NB4 (cell line): ENCODE data around the gene SGCE.
A peak's percentile ranks its signal among the peaks of the same experiment; 100 is the strongest.

Source experiments
- DNase-seq: peaks from one replicate; pipeline ENCODE4 v3.0.0; 2010; ENCODE audit warnings: low read depth
- H3K4me3 ChIP-seq: one replicate; pipeline ENCODE4 v1.5.1; 2011; ENCODE audit warnings: mild to moderate bottlenecking, low read depth, low read length, moderate library complexity
- MAX ChIP-seq: IDR thresholded peaks from 2 replicates; pipeline ENCODE4 v1.6.1; 2011; ENCODE audit warnings: low read depth, low read length
- MYC ChIP-seq: IDR thresholded peaks from 2 replicates; pipeline ENCODE4 v1.6.1; 2011; ENCODE audit warnings: low read depth, low read length
- POLR2A ChIP-seq: IDR thresholded peaks from 2 replicates; pipeline ENCODE4 v1.6.1; 2011; ENCODE audit warnings: mild to moderate bottlenecking; ENCODE audit not compliant: insufficient read length; ENCODE audit errors: extremely low read depth
- TF ChIP-seq, protein P1 (sequence below): IDR thresholded peaks from one replicate; pipeline ENCODE4 v1.5.1; 2012; ENCODE audit warnings: low read depth, low read length

Gene SGCE

DNA sequence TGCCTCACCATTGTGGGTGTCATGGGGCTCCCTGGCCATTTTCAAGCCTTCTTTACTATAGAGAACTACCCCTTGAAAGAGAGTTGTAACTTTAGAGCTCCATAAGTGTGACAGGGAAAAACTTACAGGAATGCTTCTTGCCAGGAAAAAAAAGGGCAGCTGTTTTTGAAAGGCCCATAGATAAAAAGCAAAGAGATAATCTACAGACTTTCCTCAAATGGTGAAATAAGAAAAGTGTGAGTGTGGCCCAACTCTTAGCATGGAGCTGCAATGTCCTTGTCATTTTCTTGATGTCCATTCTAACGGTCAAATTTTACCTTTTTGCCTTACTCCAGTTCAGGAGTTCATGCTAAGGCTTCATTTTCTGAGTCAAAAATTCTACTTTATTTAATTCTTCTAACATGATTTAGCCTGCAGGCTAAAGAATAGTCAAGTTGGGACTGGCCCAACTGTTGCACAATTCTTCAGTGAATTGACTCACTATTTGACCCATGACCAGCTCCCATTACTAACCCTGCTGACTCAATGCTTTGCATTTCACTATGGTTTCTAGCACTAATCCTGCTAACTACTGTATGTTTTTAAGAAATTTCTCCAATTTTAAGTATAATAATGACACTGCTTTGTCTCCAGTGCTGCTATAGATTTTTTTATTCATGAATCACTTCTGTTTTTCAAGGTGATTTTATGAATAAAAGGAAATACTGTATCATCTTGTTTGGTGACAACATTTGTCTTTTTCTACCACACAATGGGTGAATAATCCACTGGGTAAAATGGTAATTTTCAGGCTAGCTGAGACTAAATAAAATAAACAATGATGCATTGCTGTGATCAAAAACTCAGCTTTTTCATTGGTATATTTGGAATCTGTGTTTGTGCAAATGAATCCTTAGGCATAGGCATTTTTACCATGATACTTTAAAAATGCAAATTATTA, 41.4 kb upstream of the SGCE start:
- no peak overlapping the region for H3K4me3 ChIP-seq
- DNase-seq, result peak; percentile 51
- TF ChIP-seq, protein P1, sequence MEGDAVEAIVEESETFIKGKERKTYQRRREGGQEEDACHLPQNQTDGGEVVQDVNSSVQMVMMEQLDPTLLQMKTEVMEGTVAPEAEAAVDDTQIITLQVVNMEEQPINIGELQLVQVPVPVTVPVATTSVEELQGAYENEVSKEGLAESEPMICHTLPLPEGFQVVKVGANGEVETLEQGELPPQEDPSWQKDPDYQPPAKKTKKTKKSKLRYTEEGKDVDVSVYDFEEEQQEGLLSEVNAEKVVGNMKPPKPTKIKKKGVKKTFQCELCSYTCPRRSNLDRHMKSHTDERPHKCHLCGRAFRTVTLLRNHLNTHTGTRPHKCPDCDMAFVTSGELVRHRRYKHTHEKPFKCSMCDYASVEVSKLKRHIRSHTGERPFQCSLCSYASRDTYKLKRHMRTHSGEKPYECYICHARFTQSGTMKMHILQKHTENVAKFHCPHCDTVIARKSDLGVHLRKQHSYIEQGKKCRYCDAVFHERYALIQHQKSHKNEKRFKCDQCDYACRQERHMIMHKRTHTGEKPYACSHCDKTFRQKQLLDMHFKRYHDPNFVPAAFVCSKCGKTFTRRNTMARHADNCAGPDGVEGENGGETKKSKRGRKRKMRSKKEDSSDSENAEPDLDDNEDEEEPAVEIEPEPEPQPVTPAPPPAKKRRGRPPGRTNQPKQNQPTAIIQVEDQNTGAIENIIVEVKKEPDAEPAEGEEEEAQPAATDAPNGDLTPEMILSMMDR, result no peak
- TF ChIP-seq POLR2A, result no peak
- no peak for TF ChIP-seq MAX
- no peak for TF ChIP-seq MYC

- DNase-seq, result no peak
- TF ChIP-seq MAX, result no peak
- TF ChIP-seq, protein P1, result no peak
- TF ChIP-seq POLR2A, result no peak
- no peak for TF ChIP-seq MYC
- H3K4me3 ChIP-seq, result no peak overlapping the region
Observed at GRCh38 chr7:94687810-94688209, 31.9 kb upstream of the SGCE start.

DNA sequence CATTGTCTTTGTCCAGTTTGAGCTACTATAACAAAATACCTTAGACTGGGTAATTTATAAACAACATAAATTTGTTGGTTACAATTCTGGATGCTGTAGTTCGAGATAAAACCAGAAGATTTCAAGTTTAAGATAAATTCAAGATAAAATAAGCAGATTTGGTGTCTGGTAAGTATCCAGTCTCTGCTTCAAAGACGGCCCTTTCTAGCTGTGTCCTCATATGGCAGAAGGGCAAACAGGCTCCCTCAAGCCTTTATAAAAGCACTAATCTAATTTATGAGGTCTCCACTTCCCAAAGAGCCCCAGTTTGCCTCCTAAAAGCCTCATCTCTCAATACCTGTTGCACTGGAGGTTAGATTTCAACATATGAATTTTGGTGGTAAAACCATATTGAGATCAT, 31.1 kb upstream of the SGCE start:
- TF ChIP-seq MYC, result no peak
- DNase-seq, result no peak
- H3K4me3 ChIP-seq, result no peak overlapping the region

GRCh38 chr7:94683066-94683465, 27.1 kb upstream of the SGCE start:
- no peak overlapping the region for H3K4me3 ChIP-seq
- no peak for TF ChIP-seq POLR2A
- TF ChIP-seq MYC, result no peak
- TF ChIP-seq MAX, result no peak
- TF ChIP-seq, protein P1, result no peak
- DNase-seq, result no peak

DNA sequence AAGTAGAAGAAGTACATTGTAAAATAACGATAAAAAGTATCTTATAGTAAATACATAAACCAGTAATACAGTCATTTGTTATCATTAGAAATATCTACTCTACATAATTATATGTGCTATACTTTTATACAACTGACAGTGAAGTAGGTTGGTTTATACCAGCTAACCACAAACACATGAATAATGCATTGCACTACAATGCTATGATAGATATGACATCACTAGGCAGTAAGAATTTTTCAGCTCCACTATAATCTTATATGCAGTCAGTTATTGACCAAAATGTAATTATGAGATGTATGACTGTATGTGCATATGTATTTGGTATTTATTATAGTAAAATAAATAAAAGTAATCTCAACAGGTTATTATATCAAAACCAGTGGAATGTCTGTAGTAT, 23.4 kb upstream of the SGCE start:
- no peak for DNase-seq
- TF ChIP-seq MAX (no peak), MYC (no peak), POLR2A (no peak)
- TF ChIP-seq, protein P1, result no peak
- H3K4me3 ChIP-seq, result no peak overlapping the region

DNA sequence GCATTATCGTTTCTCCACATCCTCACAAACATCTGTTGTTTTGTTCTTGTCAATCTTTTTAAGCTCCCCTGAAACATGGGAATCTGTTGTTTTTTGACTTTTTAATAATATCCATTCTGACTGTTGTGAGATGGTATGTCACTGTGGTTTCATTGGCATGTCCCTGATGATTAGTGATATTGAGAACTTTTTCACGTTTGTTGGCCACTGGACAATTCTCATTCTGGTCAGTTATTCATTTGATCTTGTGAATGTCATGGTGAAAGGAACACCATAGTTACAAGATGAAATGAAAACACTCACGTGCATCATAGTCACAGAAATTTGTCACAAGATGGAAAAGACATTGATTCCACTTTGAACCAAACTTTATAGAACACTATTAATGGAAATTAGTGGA, 20.5 kb upstream of the SGCE start:
- DNase-seq, result no peak
- no peak for TF ChIP-seq POLR2A
- no peak for TF ChIP-seq MYC
- TF ChIP-seq, protein P1, result no peak
- TF ChIP-seq MAX, result no peak
- H3K4me3 ChIP-seq, result no peak overlapping the region
